ENCODE measurements around the gene ASAH2. TPM values are rescaled to one million over a fixed set of nuclear protein-coding genes. Genes with fewer than 3 reads are reported as not detected.

Gene ASAH2
- total RNA-seq, 1 experiment from 2014 or later: 4.6 TPM

GRCh38 chr10:50232261-50232639 is 19.1 kb downstream of the ASAH2 start:
- H3K36me3 Mint-ChIP-seq (ENCODE audit: insufficient read depth in 1 of 3, low read depth in 3 of 3): no peaks in the 10 kb centered on the region
- Histone ChIP-seq H2BK5ac (ENCODE audit: insufficient read length, low read length) (no peak overlapping the region), H2BK12ac (ENCODE audit: insufficient read length, low read depth, low read length) (no peak overlapping the region), H3K79me1 (ENCODE audit: insufficient read depth, low read depth, low read length, poor library complexity, severe bottlenecking) (no peaks in the 10 kb centered on the region), H3K27ac (ENCODE audit: insufficient read length, low read depth, low read length) (no peak overlapping the region), H3K9ac (ENCODE audit: extremely low read depth, insufficient read length, low read length) (no peak overlapping the region), H4K20me1 (ENCODE audit: control insufficient read depth, insufficient read depth, insufficient read length) (no peaks in the 10 kb centered on the region), H3K4ac (ENCODE audit: low read depth, low read length) (no peak overlapping the region), H2BK20ac (ENCODE audit: low read depth, low read length, poor library complexity, severe bottlenecking) (no peak overlapping the region), H3K18ac (ENCODE audit: insufficient read length, low read depth, low read length) (no peak overlapping the region), H3K23ac (ENCODE audit: insufficient read length, low read depth, low read length) (no peak overlapping the region), H4K8ac (replicated peaks; ENCODE audit: insufficient read length, low read depth, low read length) (no peak overlapping the region), H3K4me1 (ENCODE audit: insufficient read depth, low read length) (no peaks in the 10 kb centered on the region), H3K27me3 (ENCODE audit: insufficient read depth, low read length) (no peaks in the 10 kb centered on the region), H2BK120ac (ENCODE audit: low read depth, low read length, poor library complexity, severe bottlenecking) (no peak overlapping the region), H3K9me3 (ENCODE audit: control insufficient read depth, low read depth, low read length) (no peaks in the 10 kb centered on the region), H2AK5ac (ENCODE audit: insufficient read length, low read length) (no peak overlapping the region), H2BK15ac (ENCODE audit: low read depth, low read length) (no peak overlapping the region), H3T11ph (ENCODE audit: low read length) (no peak overlapping the region), H3K23me2 (ENCODE audit: insufficient read length, low read depth, low read length, poor library complexity, severe bottlenecking) (no peaks in the 10 kb centered on the region), H4K5ac (ENCODE audit: insufficient read length, low read depth, low read length) (no peak overlapping the region), H3K14ac (ENCODE audit: insufficient read depth, low read length) (no peak overlapping the region), H3K4me2 (ENCODE audit: insufficient read depth, insufficient read length, low read length) (no peak overlapping the region), H3K56ac (ENCODE audit: insufficient read length, low read depth, low read length) (no peak overlapping the region), H3K79me2 (ENCODE audit: insufficient read depth, low read length) (no peaks in the 10 kb centered on the region), H2AFZ (ENCODE audit: low read length) (no peak overlapping the region), H4K91ac (ENCODE audit: insufficient read length, low read depth, low read length) (no peak overlapping the region)
- H3K4me3 Mint-ChIP-seq: no peak overlapping the region
- DNase-seq: no peak
- no peak for TF ChIP-seq CTCF (conservative IDR thresholded peaks at IDR 0.05)
- H3K27me3 Mint-ChIP-seq (ENCODE audit: low read depth): peaks cover 4% of the 10 kb centered on the region
- 0 out of 4 replicates have a peak, but pooled peaks cover 0 to 3% of the 10 kb centered on the region in 2 experiments for H3K4me1 Mint-ChIP-seq
- H3K9me3 Mint-ChIP-seq: no peaks in the 10 kb centered on the region
- H3K27ac Mint-ChIP-seq: no peak overlapping the region; a peak in 1 of 7 replicates
